Erythroblast (primary cell): Measurements from ENCODE around the gene UGT2A2.

ENCODE experiments used
- GATA1 ChIP-seq: IDR thresholded peaks from 2 replicates; pipeline ENCODE4 v1.6.1; 2011; ENCODE audit warnings: low read depth, mild to moderate bottlenecking, control low read depth, low read length, moderate library complexity
- POLR2A ChIP-seq: IDR thresholded peaks from 2 replicates; pipeline ENCODE4 v1.6.1; 2011; ENCODE audit warnings: mild to moderate bottlenecking, low read length

GRCh38 chr4:69584135-69584534, 55.3 kb downstream of the UGT2A2 start:
- TF ChIP-seq POLR2A (no peak), GATA1 (no peak)
